GM10847 (cell line): ENCODE results near the gene SERGEF.

Experiments used
- POLR2A ChIP-seq: IDR thresholded peaks from 2 replicates; pipeline ENCODE4 v1.6.1; 2011; ENCODE audit not compliant: insufficient read length; ENCODE audit errors: extremely low read depth

Gene SERGEF

DNA sequence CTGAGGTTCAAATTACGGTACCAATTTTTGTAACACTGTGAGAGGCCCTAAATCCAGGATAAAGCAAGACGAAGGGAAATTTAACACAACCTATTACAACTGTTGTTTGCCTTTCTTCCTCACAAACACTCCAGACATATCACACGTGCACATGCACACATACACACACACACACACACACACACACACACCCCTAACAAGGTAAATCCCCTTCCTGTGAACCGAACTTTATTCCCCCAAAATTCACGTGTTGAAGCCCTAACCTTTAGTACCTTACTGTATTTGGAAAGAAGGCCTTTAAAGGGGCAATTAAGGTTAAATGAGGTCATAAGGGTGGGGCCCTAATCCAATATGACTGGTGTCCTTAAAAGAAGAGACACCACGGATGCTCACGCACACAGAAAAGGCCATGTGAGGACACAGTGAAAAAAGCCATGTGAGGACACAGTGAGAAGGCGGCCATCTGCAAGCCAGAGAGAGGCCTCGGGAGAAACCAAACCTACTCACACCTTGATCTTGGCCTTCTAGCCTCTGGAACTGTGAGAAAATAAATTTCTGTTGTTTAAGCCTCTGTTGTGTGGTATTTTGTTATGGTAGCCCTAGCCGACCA is 1.8 kb downstream of the SERGEF start:
- no peak for TF ChIP-seq POLR2A

GRCh38 chr11:18010121-18010670 is 2.7 kb downstream of the SERGEF start:
- TF ChIP-seq POLR2A = no peak

DNA sequence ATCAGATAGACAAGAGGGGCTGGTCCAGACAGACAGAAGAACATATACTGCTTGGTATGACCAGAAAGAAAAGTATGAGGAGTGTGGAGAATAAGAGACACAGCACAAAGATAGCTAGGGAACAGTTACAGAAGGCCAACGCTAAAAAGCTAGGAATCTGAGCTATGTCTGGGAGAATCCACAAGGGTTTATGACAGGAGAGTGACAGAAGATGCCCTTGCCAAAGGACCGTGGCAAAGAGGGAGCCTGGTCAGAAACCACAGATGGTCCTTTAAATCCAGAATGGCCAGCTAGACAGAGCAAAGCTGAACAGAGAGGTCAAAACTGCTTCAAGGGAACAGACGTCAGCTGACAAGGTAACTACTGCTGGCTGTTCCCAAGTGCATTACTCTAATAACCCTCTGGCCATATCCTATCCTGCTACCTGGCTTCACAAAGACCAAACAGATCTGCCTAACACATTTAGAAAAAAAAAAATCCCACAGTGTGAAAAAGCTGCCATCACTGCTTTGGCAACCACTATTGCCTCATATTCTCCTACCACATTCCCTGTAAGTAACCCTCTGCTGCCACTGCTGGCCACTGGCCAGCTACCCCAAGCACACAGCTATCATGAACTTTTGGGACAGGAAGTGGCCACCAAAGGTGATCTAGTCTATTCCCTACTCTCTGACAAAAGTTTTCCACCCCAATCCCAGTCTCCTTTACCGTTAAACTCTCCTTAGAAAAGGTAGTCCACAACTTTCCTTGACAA is 7.3 kb downstream of the SERGEF start:
- no peak for TF ChIP-seq POLR2A

- TF ChIP-seq POLR2A = no peak
Observed at GRCh38 chr11:18001191-18001590, 11.7 kb downstream of the SERGEF start.

DNA sequence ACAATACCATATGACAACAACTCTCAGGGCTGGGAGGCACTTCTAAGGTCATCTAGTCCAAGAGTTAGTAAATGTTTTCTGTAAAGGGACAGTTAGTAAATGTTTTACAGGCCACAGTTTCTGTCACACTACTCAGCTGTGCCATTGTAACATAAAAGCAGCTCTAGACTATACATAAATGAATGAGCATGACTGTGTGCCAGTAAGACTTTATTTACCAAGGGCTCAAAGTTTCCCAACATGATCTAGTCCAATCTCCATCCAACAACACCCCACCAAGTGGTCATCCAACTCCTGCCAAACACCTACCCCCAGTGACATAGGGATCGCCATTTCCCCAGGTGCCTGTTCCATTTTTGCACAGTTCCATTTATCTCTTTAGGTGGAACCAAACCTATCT is 12.1 kb downstream of the SERGEF start:
- no peak for TF ChIP-seq POLR2A

DNA sequence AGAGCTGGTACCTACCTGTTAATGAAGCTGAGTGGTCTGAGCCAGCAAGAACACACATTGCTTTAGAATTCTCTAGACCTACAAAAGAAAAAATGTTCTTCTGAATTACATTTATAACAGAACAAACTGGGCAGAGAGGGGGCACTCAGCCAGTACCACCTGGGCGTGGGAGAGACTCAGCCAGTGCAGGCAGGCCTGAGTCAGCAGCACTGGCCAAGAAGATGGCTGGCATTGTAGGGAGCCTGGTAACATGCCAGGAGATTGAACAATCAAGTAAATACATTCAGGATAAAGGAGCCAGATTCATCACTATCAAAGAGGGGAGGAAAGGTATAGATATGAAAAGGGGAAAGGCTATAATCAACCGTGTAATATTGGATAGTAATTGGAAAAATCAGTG is 19.9 kb downstream of the SERGEF start:
- no peak for TF ChIP-seq POLR2A

DNA sequence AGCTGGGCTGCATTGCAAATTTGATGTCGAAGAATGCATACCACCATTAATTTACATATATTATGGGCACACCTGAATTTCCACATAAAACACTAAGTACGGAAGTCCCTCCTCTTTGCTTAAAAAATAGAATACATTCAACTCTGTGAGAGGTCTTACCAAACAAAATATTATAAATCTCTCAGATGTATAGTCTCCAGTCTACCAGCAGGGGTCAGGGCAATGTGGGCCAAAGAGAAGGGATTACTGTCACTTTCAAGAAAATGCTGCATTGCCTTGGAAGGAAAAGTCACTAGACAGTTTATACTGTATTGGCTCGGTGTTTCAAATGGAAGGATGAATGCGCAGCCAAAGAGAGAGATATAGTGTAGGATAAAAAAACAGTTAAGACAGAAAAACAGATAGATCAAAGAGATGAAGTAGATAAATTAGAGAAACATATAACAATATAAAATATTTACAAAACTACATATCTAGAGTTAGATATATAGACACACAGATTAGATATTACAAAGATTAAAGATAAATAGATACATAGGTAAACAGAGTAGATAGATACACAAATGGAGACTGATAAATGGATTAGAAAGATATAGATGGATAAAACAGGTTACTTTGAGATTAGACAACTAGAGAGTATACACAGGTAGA is 20.9 kb downstream of the SERGEF start:
- TF ChIP-seq POLR2A = no peak

GRCh38 chr11:17989306-17989705 is 23.5 kb downstream of the SERGEF start:
- no peak for TF ChIP-seq POLR2A

DNA sequence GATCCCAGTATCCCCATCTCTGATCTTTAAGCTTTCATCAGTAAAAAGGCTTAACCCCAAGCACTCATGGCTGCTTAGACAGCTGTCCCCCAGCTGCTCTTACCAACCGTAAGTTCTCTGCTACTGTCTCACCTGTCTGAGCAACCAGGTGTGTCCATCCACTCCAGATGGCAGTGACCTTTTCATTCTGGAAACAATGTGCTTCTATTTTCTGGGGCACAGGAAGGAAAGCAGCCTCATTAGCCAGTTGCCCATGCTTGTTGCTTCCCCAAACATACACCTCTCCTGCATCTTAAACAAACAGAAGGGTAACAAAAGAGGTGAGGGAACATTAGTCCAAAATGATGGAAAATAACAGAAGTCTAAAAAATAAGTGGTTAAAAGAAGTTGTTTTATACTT is 24.4 kb downstream of the SERGEF start:
- TF ChIP-seq POLR2A = no peak

DNA sequence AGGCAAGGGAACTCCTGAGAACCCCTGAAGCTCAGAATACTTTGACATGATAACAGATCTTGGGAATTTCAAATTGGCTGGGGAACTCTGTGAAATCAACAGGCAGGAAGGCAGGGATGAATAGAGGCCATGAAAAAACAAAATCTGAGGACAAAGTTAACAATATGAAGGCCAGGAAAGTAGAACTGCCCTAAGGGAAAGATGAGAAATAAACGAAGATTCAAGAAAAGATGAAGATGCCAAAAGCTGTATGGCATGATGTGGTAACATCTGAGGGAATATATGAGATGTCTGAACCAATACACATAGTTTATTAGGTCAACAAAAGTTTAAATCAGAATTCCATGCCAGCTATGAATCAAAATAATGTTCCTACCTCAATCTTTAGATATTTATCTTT is 25.0 kb downstream of the SERGEF start:
- no peak for TF ChIP-seq POLR2A

DNA sequence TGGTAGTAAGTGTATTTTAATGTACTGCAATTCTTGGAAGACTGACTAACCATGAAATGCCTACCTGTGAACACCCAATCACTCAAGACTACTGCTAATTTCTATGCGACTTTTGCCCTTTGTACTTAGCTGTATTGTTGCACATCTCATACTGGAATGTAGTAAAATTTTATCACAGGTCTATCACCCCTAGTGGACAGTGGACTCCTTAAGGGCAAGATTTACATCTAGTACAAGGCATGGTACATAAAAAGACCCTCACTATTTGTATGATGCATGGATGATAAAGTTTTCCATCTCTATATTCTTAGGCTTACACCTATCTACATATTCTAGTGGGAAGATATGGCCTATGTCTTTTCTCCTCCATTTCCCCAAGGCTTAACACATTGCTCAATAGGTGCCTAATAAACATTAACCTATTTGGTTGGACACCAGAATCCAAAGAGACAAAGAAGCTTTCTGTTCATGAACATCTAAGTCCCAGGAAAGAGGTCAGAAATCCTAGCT is 26.1 kb downstream of the SERGEF start:
- no peak for TF ChIP-seq POLR2A

- no peak for TF ChIP-seq POLR2A
Observed at GRCh38 chr11:17986007-17986710, 26.7 kb downstream of the SERGEF start.

GRCh38 chr11:17985517-17985916 is 27.3 kb downstream of the SERGEF start:
- no peak for TF ChIP-seq POLR2A

DNA sequence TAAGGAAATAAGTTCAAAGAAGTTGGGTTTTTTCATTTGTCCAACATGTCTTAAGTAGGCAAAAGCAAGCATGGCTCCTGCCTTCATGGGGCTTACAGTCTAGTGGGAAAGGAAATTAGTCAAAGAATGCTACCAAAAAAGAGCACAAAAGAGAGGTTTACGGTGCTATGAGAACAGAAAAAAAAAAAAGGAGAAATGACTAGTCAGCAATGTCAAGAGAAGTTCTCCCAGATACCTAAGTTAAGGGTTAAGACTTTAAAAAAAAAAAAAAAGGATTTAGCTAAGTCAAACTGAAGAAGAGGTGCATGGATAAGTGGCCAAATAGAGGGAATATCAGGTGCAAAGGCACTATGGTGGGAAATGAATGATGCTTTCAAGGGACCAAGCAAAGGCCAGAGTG is 29.3 kb downstream of the SERGEF start:
- TF ChIP-seq POLR2A = no peak

- TF ChIP-seq POLR2A = no peak
Observed at GRCh38 chr11:17979770-17980371, 33.0 kb downstream of the SERGEF start.
